Stimulated activated CD4-positive, alpha-beta T cell treated with anti-CD3 and anti-CD28 coated beads, Interleukin-15, amount 100 ng/mL, for 24 hours (primary cell): Measurements from ENCODE around the gene DIAPH2.

Experiments
- DNase-seq: peaks from one replicate; pipeline ENCODE4 v3.0.0-alpha.2; 2020

Gene DIAPH2

DNA sequence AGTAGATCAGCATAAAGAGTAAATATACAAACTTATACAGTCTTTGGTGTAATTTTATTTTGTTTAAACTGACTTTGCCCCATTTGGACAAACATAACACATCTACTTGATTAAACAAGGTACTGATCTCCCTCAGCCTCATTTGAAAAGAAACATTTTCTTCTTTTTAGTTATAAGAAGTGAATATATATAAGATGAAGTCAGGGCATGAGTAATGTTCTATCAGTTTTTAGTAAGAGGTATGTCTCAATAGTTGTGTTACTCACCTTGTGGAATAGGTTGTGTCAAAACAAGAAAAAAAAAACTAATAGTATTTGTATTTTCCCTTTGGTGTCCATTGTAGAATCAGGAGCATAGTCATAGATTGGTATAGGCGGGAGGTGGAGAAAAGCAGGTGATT lies 526.4 kb downstream of the DIAPH2 start:
- no peak for DNase-seq

DNA sequence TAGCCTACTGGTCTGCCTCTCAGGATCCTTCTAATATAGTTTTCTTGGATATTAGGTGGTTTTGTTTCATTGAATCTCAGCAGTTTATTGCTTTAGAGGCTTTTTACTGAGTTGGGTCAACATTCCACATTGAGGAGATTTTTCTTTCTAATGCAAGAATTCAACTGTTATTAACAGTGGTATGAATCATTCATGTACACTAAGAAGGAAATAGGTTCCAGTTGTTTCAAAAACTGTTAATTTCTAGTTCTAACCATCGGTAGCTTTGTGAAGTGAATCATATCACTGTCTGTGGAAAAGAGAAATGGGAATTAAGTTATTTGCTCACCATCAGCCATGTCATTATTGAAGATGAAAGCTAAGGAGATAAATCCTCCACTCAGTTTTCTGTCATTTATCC lies 530.5 kb downstream of the DIAPH2 start:
- no peak for DNase-seq

DNA sequence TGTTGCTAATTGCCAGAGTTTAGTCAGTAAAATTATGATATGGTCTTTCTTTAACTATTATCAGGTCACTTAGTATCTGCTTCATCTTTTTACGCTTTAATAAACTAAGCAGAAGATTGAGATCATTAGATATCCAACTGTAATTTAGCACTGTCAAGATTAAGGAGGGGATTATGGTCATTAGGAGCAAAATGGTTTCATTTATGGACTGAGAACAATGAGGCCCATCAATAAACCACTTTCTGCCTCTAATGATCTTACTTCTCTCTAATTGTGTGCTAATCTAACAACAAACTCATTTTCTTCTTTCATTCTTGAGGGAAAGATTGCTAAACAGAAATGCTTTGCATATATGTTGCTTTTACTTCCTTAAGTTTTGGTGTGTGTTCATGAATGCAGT lies 539.5 kb downstream of the DIAPH2 start:
- no peak for DNase-seq

- DNase-seq: no peak
These were observed 544.7 kb downstream of the DIAPH2 start for GRCh38 chrX:97229318-97229717.

- no peak for DNase-seq
These were observed 546.3 kb downstream of the DIAPH2 start for GRCh38 chrX:97230948-97231347.

DNA sequence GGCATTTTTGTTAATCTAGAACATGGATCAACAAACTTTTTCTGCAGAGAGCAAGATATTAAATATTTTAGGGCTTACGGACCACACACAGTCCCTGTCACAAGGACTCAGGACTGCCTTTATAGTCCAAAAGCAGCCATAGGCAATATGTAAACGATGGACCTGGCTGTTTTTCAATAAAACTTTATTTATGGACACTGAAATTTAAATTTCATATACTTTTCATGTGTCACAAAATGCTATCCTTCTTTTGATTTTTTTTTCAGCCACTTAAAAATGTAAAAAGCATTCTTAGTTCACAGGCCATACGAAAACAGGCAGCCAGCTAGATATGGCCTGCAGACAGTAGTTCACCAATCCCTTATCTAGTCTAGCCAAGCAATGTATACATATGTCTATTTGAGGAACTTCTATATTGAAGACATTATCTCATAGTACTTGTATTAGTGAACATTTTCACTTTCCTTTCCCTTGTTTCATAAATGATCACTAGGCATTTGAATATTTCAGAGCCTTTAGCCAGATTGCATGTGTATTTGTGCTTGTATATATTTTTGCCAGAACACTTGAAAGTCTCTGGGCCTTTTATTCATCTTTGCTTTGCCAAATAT lies 549.9 kb downstream of the DIAPH2 start:
- DNase-seq: no peak

GRCh38 chrX:97238632-97239031 lies 554.0 kb downstream of the DIAPH2 start:
- no peak for DNase-seq

DNA sequence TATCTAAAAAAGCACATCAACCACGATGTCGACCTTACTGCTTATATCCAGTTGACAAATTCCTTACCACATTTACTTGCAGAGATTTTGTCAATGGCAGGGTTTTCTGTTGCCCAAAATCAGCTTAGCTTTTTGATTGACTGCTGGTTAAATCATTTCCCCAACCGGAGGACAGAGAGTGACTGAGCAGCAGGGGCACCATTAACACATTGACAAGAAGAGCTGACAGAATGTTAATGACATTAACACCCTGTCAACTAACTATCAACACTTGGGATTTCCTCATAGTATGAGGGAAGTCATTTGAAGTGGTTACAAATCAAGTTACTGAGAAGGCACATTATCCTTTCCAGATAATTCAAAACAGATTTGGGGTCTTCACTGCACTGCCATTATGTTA lies 567.5 kb downstream of the DIAPH2 start:
- no peak for DNase-seq

- no peak for DNase-seq
These were observed 576.0 kb downstream of the DIAPH2 start for GRCh38 chrX:97260679-97261078.

GRCh38 chrX:97266406-97267121 lies 581.9 kb downstream of the DIAPH2 start:
- DNase-seq: no peak

DNA sequence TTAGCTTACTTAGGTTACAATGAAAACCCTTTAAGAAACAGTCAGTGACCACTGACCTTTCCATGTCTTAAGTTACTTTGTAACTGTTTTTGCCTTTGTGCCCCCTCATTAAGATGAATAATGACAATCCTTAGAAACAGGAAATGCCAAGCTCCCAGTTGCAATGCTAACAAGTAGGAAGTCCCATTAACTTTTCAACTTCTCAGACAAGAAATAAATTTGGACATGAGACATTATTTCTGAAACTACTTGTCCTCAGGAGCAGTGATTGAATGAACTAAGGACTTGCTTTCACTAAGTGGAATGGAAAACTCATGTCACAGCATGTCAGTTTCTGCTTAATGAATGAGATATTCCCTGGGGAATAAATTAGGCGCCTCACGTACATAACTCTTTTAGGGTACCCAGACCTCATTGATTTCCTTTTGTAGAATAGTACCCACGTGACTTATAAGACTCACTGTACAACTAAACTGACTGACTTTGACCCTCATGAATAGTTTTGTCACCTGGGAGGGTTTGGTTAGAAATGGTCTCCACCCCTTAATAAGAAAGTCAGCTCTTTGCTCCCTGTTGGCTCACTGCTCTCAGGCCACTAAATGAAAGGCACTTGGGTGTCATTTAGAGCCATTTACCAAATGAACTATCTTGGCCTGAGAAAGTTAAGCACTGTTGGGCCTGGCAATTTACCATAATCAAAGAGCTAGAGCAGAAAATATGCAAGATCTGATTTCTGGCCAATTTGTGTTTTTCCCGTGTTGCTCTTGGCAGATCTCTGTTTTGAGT lies 582.9 kb downstream of the DIAPH2 start:
- no peak for DNase-seq

DNA sequence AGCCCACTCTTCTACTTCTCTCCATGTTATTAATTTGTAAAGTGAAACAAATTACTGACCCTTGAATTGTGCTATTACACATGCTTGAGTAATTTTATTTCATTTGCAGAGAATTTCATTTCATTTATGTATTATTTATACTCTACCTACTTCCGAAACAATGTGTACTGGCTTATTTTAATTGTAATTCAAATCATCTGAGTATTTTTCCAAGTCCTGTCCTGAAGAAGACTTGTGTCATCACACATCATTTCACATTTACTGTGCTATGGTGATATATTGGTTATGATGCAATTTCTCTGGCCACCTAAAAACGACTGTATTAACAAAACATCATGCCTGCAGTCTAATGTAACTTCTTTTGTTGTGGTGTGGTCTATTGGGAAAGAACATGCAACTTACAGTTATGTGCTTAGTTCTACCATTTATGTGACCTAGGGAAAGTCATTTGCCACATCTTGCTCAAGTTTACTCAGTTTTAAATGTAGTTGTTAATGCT lies 583.6 kb downstream of the DIAPH2 start:
- DNase-seq: no peak

DNA sequence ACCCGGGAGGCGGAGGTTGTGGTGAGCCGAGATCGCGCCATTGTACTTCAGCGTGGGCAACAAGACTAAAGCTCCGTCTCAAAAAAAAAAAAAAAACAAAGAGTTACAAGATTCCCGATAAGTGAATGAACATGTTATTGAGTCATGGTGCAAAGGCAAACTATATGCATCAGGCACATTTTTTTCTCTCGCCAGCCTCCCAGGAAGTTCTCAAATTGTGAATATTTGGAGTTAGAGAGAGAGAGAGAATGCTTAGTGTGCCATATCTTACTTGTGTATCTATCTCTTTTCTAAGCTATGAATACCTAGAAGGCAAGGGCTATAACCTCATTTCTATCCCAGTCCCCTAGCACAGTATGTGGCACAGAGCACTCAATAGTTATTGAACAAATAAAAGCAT lies 599.9 kb downstream of the DIAPH2 start:
- no peak for DNase-seq

- DNase-seq: no peak
These were observed 605.6 kb downstream of the DIAPH2 start for GRCh38 chrX:97290199-97290598.

GRCh38 chrX:97294041-97294440 lies 609.4 kb downstream of the DIAPH2 start:
- DNase-seq: no peak

GRCh38 chrX:97295954-97296353 lies 611.3 kb downstream of the DIAPH2 start:
- no peak for DNase-seq

DNA sequence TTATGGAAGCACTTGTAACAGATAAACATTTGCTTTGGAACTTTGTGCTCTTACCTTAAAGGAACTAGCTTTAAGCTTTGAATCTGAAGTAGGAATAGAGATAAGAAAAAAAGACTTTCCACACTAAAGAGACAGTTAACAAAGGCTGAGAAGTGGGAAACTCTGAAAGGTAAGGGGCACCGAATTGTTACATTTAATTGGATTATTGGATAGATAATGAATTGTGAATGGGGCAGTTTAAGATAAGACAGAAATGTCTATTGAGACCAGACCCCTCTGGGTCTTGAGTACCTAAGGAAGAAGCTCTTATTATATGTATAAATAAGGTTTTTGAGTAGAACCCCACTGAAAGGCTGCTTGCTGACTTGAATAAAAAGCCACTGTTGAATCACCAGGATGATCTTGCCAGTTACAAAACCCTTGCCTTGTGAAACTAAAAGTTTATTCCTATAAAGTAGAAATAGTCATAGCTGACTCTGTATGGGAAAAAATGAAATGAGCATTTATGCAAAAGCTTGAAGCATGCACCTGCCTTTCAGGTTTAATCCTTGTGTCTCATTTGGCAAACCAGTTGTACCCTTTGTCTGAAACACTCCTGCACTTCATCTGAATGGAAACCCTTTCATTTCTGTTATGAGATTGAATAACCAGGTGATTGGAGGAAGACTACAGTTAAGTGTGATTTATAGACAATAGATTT lies 622.3 kb downstream of the DIAPH2 start:
- DNase-seq: no peak

DNA sequence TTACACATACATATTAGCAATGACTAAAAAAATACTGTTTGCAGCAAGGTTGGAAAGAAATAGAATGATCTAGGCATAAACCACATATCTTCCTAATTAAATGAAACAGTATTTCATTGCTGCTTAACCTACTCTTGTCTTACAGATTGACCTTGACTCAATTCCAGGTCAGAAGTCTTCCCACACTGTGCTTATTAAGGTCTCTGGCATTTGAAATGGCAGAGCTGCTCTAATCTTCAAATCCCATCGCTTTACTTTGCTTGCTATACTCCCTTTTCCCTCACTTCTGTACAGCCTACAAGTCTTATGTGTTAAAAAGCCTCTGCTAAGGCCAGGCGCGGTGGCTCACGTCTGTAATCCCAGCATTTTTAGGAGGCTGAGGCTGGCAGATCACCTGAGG lies 623.5 kb downstream of the DIAPH2 start:
- no peak for DNase-seq

DNA sequence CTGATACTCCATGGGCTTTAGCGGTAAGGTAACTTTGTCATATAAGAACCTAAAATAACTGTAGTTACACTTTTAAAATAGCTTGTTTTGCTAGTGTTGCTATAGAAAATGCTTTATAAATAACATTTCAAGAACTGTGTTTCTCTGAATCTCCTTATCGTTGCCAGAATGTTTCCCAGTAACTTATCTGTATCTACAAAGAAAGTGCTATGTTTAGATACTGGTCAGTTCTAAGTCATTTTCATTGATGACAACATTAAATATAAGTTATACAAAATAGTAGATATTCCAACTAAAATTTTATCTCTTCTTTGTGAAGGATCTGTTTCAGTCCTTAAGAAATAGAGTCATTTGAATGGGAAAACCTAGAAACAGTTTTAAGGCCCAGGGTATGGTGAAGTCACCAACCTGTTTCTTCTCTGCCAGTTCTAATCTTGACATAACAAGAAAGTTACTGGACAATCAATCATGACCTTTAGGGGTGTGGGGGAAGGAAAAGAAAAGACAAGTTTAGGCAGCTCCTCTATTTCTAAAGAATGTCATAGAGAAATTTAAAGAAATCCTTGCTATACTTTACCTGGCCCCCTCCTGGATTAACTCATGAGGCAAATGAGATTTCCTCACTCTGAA lies 625.0 kb downstream of the DIAPH2 start:
- no peak for DNase-seq

DNA sequence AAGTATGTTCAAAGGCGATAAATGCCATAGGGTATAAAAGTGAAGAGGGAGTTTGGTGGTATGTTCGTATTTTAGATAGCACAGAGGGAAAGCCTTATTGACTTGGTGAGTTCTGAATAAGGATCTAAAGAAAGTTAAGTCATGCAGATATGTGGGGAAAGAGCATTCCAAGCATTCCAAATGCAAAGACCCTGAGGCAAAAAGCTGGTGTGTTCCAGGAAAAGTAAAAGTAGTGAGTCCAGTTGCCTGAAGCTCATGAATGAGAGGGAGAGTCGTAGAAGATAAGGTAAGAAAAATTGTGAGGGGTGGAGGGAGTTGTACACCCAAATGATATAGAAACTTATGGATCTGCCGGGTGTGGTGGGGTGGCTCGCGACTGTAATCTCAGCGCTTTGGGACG lies 625.7 kb downstream of the DIAPH2 start:
- DNase-seq: no peak

DNA sequence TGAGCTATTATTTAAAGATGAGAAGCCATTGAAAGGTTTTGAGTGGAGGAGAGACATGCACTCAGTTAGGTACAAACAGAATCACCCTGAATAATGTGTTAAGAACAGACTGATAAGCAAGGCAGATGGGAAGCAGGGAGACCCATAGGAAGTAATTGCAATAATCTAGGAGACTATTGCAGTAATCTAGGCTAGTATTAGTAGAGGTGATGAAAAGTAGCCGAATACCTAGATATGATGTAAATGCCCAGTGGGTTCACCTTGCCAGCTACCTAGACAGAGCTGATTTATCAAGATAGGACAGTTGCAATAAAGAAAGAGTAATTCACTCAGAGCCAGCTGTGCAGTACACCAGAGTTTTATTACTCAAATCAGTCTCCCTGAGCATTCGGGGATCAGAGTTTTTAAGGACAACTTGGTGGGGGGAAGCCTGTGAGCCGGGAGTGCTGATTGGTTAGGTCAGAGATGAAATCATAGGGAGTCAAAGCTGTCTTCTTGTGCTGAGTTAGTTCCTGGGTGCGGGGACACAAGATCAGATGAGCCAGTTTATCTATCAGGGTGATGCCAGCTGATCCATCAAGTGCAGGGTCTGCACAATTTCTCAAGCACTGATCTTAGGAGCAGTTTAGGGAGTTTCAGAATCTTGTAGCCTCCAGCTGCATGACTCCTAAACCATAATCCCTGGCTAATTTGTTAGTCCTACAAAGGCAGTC lies 626.6 kb downstream of the DIAPH2 start:
- no peak for DNase-seq

DNA sequence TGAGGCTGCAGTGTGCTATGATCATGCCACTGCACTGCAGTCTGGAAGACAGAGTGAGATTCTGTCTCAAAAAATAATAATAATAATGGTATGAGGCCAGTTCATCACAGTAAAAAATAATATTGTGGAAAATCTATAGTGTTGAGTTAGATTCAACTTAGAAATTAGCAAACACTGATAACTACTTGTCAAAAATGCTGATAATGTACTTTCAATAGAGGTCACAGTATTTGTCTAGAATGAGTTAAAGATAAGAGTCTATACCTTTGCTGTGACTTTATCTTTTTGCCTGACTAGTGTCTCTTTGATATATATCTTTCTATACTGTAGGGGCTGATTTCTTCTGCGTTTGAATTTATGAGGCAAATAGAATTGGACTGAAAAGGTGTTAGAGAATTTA lies 629.7 kb downstream of the DIAPH2 start:
- no peak for DNase-seq
